ENCODE results near the gene TTLL6. TPM values are rescaled to one million over a fixed set of nuclear protein-coding genes. Genes with fewer than 3 reads are reported as not detected.

The TTLL6 gene
- total and polyA plus RNA-seq, 2 of the 8 experiments (the other 6 are each of a cell fraction or from before 2014, with no cell fraction given): 2.6 to 4.3 TPM

- H3K4ac ChIP-seq (replicated peaks; ENCODE audit: insufficient read length, low read depth, low read length): no peak overlapping the region
- no peak overlapping the region for H3K4me2 ChIP-seq (ENCODE audit: insufficient read depth in 1 of 2, low read depth in 2 of 2, low read length in 2 of 2)
- no peaks in the 10 kb centered on the region for H3K9me3 ChIP-seq (ENCODE audit: insufficient read depth in 2 of 2, low read depth in 1 of 2, low read length in 1 of 2)
- H3K4me3 ChIP-seq (ENCODE audit: extremely low read depth in 1 of 4, insufficient read depth in 2 of 4, low read depth in 3 of 4, low read length in 4 of 4): no peak overlapping the region
- no peak overlapping the region for H2AFZ ChIP-seq (ENCODE audit: low read length)
- no peaks in the 10 kb centered on the region for H3K23me2 ChIP-seq (ENCODE audit: low read depth, low read length)
- H3K9ac ChIP-seq (replicated peaks in 1 of 4; ENCODE audit: extremely low read depth in 1 of 4, low read depth in 3 of 4, low read length in 3 of 4): no peak overlapping the region
- H3K14ac ChIP-seq (ENCODE audit: insufficient read length): no peak overlapping the region
- no peak overlapping the region for H2BK15ac ChIP-seq (ENCODE audit: low read length)
- no peak overlapping the region for H2AK5ac ChIP-seq (ENCODE audit: low read depth, low read length)
- WGBS, 2 experiments (ENCODE audit: extremely low coverage in 1 of 2, insufficient coverage in 1 of 2, insufficient read length in 1 of 2, insufficient replicate concordance in 2 of 2, low coverage in 1 of 2, low lambda C conversion rate in 2 of 2, missing lambda C conversion rate in 1 of 2): 87% methylated on average over 5 of the region's 5 CpGs; no CpG with 5 or more reads in 1 of the 2 experiments
- H2BK12ac ChIP-seq (ENCODE audit: low read depth, low read length): no peak overlapping the region
- no peaks in the 10 kb centered on the region for H3K79me2 ChIP-seq (ENCODE audit: control insufficient read depth in 1 of 2, insufficient read depth in 2 of 2, low read length in 2 of 2)
- ChIA-PET POLR2A (ENCODE audit: partially characterized antibody) (interaction anchor here (0.7 kb wide), 1 partner anchor 15 kb away, joined by 3 read pairs; no protein-coding TSS in a partner anchor), CTCF (ENCODE audit: partially characterized antibody) (interaction anchor here (0.7 to 88.5 kb wide), 5 partner anchors 11 to 121 kb away, joined by 3 to 2590 read pairs (median 23); partner anchors contain the start of gene ATP5MC1)
- no peak overlapping the region for H2BK5ac ChIP-seq (ENCODE audit: low read depth, low read length)
- no peak overlapping the region for H2BK20ac ChIP-seq (ENCODE audit: low read length)
- no peak overlapping the region for H3K23ac ChIP-seq (ENCODE audit: insufficient read length)
- no peak overlapping the region for H3K56ac ChIP-seq (replicated peaks; ENCODE audit: insufficient read length, low read depth, low read length)
- H2BK120ac ChIP-seq (replicated peaks; ENCODE audit: low read depth, low read length): no peak overlapping the region
- H3K27me3 ChIP-seq (replicated peaks in 1 of 4; ENCODE audit: control insufficient read depth in 3 of 4, extremely low read depth in 1 of 4, insufficient read depth in 3 of 4, low read length in 3 of 4): peaks cover 0 to 2% (median 0%) of the 10 kb centered on the region in 4 experiments; a peak in 1 of 7 replicates
- H4K20me1 ChIP-seq (replicated peaks in 1 of 2; ENCODE audit: control insufficient read depth in 1 of 2, insufficient read depth in 2 of 2, low read length in 2 of 2): no peaks in the 10 kb centered on the region
- TF ChIP-seq MAFK (IDR thresholded peaks at IDR 0.05; ENCODE audit: low read depth, low read length) (no peak), SP1 (IDR thresholded peaks at IDR 0.05; ENCODE audit: low read depth, low read length) (no peak), RNF2 (IDR thresholded peaks at IDR 0.05; ENCODE audit: borderline replicate concordance, low read depth, low read length, missing control alignments, poor library complexity, severe bottlenecking) (no peak), KDM5A (IDR thresholded peaks at IDR 0.05; ENCODE audit: low read length) (no peak), CHD1 (IDR thresholded peaks at IDR 0.05; ENCODE audit: low read depth, low read length) (no peak), HDAC2 (IDR thresholded peaks at IDR 0.05; ENCODE audit: borderline replicate concordance in 1 of 2, low read depth in 2 of 2, low read length in 2 of 2) (no peak)
- no peak overlapping the region for H3K27ac ChIP-seq (ENCODE audit: low read depth, low read length)
- no peak overlapping the region for H4K5ac ChIP-seq (ENCODE audit: insufficient read length, low read depth, low read length)
- no peak for FAIRE-seq
- no peak for DNase-seq (ENCODE audit: low read depth in 1 of 2, low spot score in 2 of 2)
- no peak overlapping the region for H3K18ac ChIP-seq (ENCODE audit: extremely low read depth, low read length)
- no peaks in the 10 kb centered on the region for H3K79me1 ChIP-seq (ENCODE audit: low read depth, low read length)
- H4K8ac ChIP-seq (ENCODE audit: extremely low read depth, insufficient read depth, low read length): no peak overlapping the region
- no peaks in the 10 kb centered on the region; a peak in 2 of 7 replicates for H3K4me1 ChIP-seq (replicated peaks in 1 of 4; ENCODE audit: control insufficient read depth in 3 of 4, insufficient read depth in 4 of 4, low read length in 3 of 4)
- H4K91ac ChIP-seq (replicated peaks; ENCODE audit: insufficient read length, low read length): no peak overlapping the region
- no peaks in the 10 kb centered on the region for H3K36me3 ChIP-seq (ENCODE audit: control insufficient read depth in 2 of 4, insufficient read depth in 4 of 4, low read length in 3 of 4)
Observed at GRCh38 chr17:48800626-48801217, 16.3 kb downstream of the TTLL6 start.
